ENCODE results near the gene UBALD1.

UBALD1 gene

GRCh38 chr16:4618645-4619418, 4.1 kb upstream of the UBALD1 start:
- H3K4me3 ChIP-seq: no peak overlapping the region
- H3K27ac ChIP-seq: peak overlapping the region in 2 of 21 experiments; percentile 1 to 8

GRCh38 chr16:4617880-4618279, 3.2 kb upstream of the UBALD1 start:
- Histone ChIP-seq H3K4me3 (no peak overlapping the region), H3K27ac (peak overlapping the region in 3 of 21 experiments; percentile 1 to 97 (median 5))

- Histone ChIP-seq H3K27ac (peak overlapping the region; percentile 42 to 98 (median 95)), H3K4me3 (peak overlapping the region; percentile 51 to 98 (median 89))
Observed at GRCh38 chr16:4616047-4616811, 1.5 kb upstream of the UBALD1 start.

GRCh38 chr16:4615384-4616046, 827 bp upstream of the UBALD1 start:
- Histone ChIP-seq H3K4me3 (peak overlapping the region; percentile 81 to 98 (median 89)), H3K27ac (peak overlapping the region in 20 of 21 experiments; percentile 72 to 98 (median 90))

GRCh38 chr16:4613636-4614570, 785 bp downstream of the UBALD1 start:
- H3K4me3 ChIP-seq: peak overlapping the region; percentile 81 to 98 (median 89)
- H3K27ac ChIP-seq: peak overlapping the region; percentile 41 to 98 (median 90)

- Histone ChIP-seq H3K4me3 (peak overlapping the region; percentile 81 to 98 (median 89)), H3K27ac (peak overlapping the region in 15 of 21 experiments; percentile 15 to 98 (median 92))
Observed at GRCh38 chr16:4612977-4613635, 1.6 kb downstream of the UBALD1 start.

GRCh38 chr16:4612474-4612931, 2.2 kb downstream of the UBALD1 start:
- Histone ChIP-seq H3K4me3 (peak overlapping the region in 1 of 7 experiments; percentile 98), H3K27ac (peak overlapping the region in 2 of 21 experiments; percentile 46 to 90)

GRCh38 chr16:4611337-4612021, 3.2 kb downstream of the UBALD1 start:
- no peak overlapping the region for H3K27ac ChIP-seq

GRCh38 chr16:4610011-4611005, 4.4 kb downstream of the UBALD1 start:
- H3K4me3 ChIP-seq: no peak overlapping the region
- no peak overlapping the region for H3K27ac ChIP-seq

More at GRCh38 chr16:4611337-4612021, 3.2 kb downstream of the UBALD1 start:
- no peak overlapping the region for H3K4me3 ChIP-seq

GRCh38 chr16:4609200-4610010, 5.3 kb downstream of the UBALD1 start:
- Histone ChIP-seq H3K4me3 (no peak overlapping the region), H3K27ac (no peak overlapping the region)

GRCh38 chr16:4608704-4608980, 6.0 kb downstream of the UBALD1 start:
- Histone ChIP-seq H3K27ac (no peak overlapping the region), H3K4me3 (no peak overlapping the region)

GRCh38 chr16:4607841-4608703, 6.6 kb downstream of the UBALD1 start:
- Histone ChIP-seq H3K4me3 (no peak overlapping the region), H3K27ac (no peak overlapping the region)

GRCh38 chr16:4606354-4606753, 8.3 kb downstream of the UBALD1 start:
- Histone ChIP-seq H3K27ac (no peak overlapping the region), H3K4me3 (no peak overlapping the region)

GRCh38 chr16:4604401-4604800, 10.3 kb downstream of the UBALD1 start:
- Histone ChIP-seq H3K4me3 (no peak overlapping the region), H3K27ac (no peak overlapping the region)

GRCh38 chr16:4603624-4604170, 11.0 kb downstream of the UBALD1 start:
- H3K4me3 ChIP-seq: no peak overlapping the region
- H3K27ac ChIP-seq: no peak overlapping the region

Measured in skin epidermis (tissue), 12 donors.